Neural progenitor cell (in vitro differentiated cells): ENCODE data around the gene ANTXRL. TPM values are rescaled to one million over a fixed set of nuclear protein-coding genes. Genes with fewer than 3 reads are reported as not detected.
"Not testable (repeated sequence)": the region's sequence is repeated elsewhere in the genome, so short reads cannot be mapped to it uniquely, and the experiment has no call there.

ENCODE experiments used
- DNase-seq: peaks from one replicate; pipeline ENCODE4 v3.0.0-alpha.2; 2016; ENCODE audit warnings: low spot score
- H2AFZ ChIP-seq: fragments of 200-600 bp; sonication (generic); replicated peaks from 2 replicates; pipeline ENCODE4 v1.6.1; 2016; ENCODE audit warnings: antibody characterized with exemption
- H3F3A ChIP-seq: fragments of 200-600 bp; sonication (generic); 2 replicates; pipeline ENCODE4 v1.6.1; 2016; ENCODE audit warnings: antibody characterized with exemption, low read depth
- H3K27ac ChIP-seq: fragments of 200-600 bp; sonication (generic); 2 replicates; pipeline ENCODE4 v1.5.1; 2016; ENCODE audit warnings: mild to moderate bottlenecking
- H3K27me3 ChIP-seq: fragments of 200-600 bp; sonication (generic); 2 replicates; pipeline ENCODE4 v1.6.1; 2016; ENCODE audit warnings: mild to moderate bottlenecking, moderate library complexity
- H3K36me3 ChIP-seq: fragments of 200-600 bp; sonication (generic); 2 replicates; pipeline ENCODE4 v1.5.1; 2016
- H3K4me1 ChIP-seq: fragments of 200-600 bp; sonication (generic); 2 replicates; pipeline ENCODE4 v1.6.1; 2016; ENCODE audit warnings: mixed run types
- H3K4me2 ChIP-seq: fragments of 200-600 bp; sonication (generic); 2 replicates; pipeline ENCODE4 v1.6.1; 2016
- H3K4me3 ChIP-seq: fragments of 200-600 bp; sonication (generic); 2 replicates; pipeline ENCODE4 v1.5.1; 2016
- H3K79me2 ChIP-seq: fragments of 200-600 bp; sonication (generic); 2 replicates; pipeline ENCODE4 v1.6.1; 2016; ENCODE audit warnings: low read depth
- H3K9ac ChIP-seq: fragments of 200-600 bp; sonication (generic); 2 replicates; pipeline ENCODE4 v1.6.1; 2016
- H3K9me3 ChIP-seq: fragments of 200-600 bp; sonication (generic); 2 replicates; pipeline ENCODE4 v1.5.1; 2016; ENCODE audit warnings: low read depth
- H4K20me1 ChIP-seq: fragments of 200-600 bp; sonication (generic); 2 replicates; pipeline ENCODE4 v1.6.1; 2016; ENCODE audit warnings: low read depth
- H3K27ac Mint-ChIP-seq: 3 replicates; pipeline ENCODE4 v1.8.0; 2021; ENCODE audit warnings: mixed read lengths
- H3K27me3 Mint-ChIP-seq: 2 replicates; pipeline ENCODE4 v1.8.0; 2022; ENCODE audit warnings: low read depth, mild to moderate bottlenecking, inconsistent platforms, moderate library complexity, mixed read lengths; ENCODE audit not compliant: insufficient read depth
- H3K36me3 Mint-ChIP-seq: 3 replicates; pipeline ENCODE4 v1.8.0; 2021; ENCODE audit warnings: mixed read lengths
- H3K4me1 Mint-ChIP-seq: 3 replicates; pipeline ENCODE4 v1.8.0; 2021; ENCODE audit warnings: mixed read lengths
- H3K4me3 Mint-ChIP-seq: 3 replicates; pipeline ENCODE4 v1.8.0; 2021; ENCODE audit warnings: mild to moderate bottlenecking, moderate library complexity, mixed read lengths
- H3K9me3 Mint-ChIP-seq: 3 replicates; pipeline ENCODE4 v1.8.0; 2020; ENCODE audit warnings: mixed read lengths
- CTCF ChIP-seq: fragments of 200-600 bp; sonication (generic); IDR thresholded peaks from 2 replicates; pipeline ENCODE4 v1.5.1; 2017; ENCODE audit warnings: antibody characterized with exemption, mild to moderate bottlenecking
- EZH2 ChIP-seq: fragments of 200-600 bp; sonication (generic); IDR thresholded peaks from 2 replicates; pipeline ENCODE4 v1.6.1; 2017; ENCODE audit warnings: antibody characterized with exemption, mild to moderate bottlenecking, moderate library complexity
- EZH2phosphoT487 ChIP-seq: fragments of 200-600 bp; sonication (generic); IDR thresholded peaks from 2 replicates; pipeline ENCODE4 v1.6.1; 2017; ENCODE audit warnings: antibody characterized with exemption
- total RNA-seq: library from RNA; depleted of rRNA; stranded (reverse); fragments of >200 nt; gene quantifications from 2 replicates; pipeline ENCODE4 v1.2.3, GENCODE V29; 2015; ENCODE audit warnings: low replicate concordance

The ANTXRL gene
- total RNA-seq, 1 donor from 2014 or later, result not detected

- peak; percentile 42 for DNase-seq
- H3F3A ChIP-seq, result no peaks in the 10 kb centered on the region
- Mint-ChIP-seq H3K27me3 (peaks cover 13% of the 10 kb centered on the region), H3K4me3 (no peak overlapping the region), H3K27ac (no peak overlapping the region), H3K36me3 (no peaks in the 10 kb centered on the region), H3K9me3 (no peaks in the 10 kb centered on the region), H3K4me1 (no peaks in the 10 kb centered on the region)
- no peaks in the 10 kb centered on the region for H3K9me3 ChIP-seq
- H3K79me2 ChIP-seq, result no peaks in the 10 kb centered on the region
- H4K20me1 ChIP-seq, result no peaks in the 10 kb centered on the region
- TF ChIP-seq EZH2 (no peak), CTCF (peak; percentile 43)
- H3K27me3 ChIP-seq, result peaks cover 6% of the 10 kb centered on the region
- H3K4me3 ChIP-seq, result no peak overlapping the region
- H3K36me3 ChIP-seq, result no peaks in the 10 kb centered on the region
- no peak overlapping the region for H3K27ac ChIP-seq
- H3K4me1 ChIP-seq, result no peaks in the 10 kb centered on the region
- no peak overlapping the region for H3K4me2 ChIP-seq
- H3K9ac ChIP-seq, result no peak overlapping the region
- no peak overlapping the region for H2AFZ ChIP-seq
Observed at GRCh38 chr10:46273506-46274477, 13.0 kb upstream of the ANTXRL start.

GRCh38 chr10:46277840-46278239 lies 9.0 kb upstream of the ANTXRL start:
- Histone ChIP-seq H3K9ac (no peak overlapping the region), H3K79me2 (no peaks in the 10 kb centered on the region), H2AFZ (no peak overlapping the region), H3K9me3 (no peaks in the 10 kb centered on the region), H3K4me2 (no peak overlapping the region), H3K36me3 (no peaks in the 10 kb centered on the region), H3K27me3 (peaks cover 46% of the 10 kb centered on the region), H3K4me3 (no peak overlapping the region), H3K27ac (no peak overlapping the region), H3F3A (no peaks in the 10 kb centered on the region), H3K4me1 (peaks cover 5% of the 10 kb centered on the region), H4K20me1 (peaks cover 6% of the 10 kb centered on the region)
- H3K27ac Mint-ChIP-seq, result no peak overlapping the region
- no peak overlapping the region for H3K4me3 Mint-ChIP-seq
- H3K9me3 Mint-ChIP-seq, result no peaks in the 10 kb centered on the region
- TF ChIP-seq EZH2, result no peak
- TF ChIP-seq CTCF, result no peak
- no peak for DNase-seq
- peaks cover 19% of the 10 kb centered on the region for H3K27me3 Mint-ChIP-seq
- no peaks in the 10 kb centered on the region for H3K36me3 Mint-ChIP-seq
- H3K4me1 Mint-ChIP-seq, result no peaks in the 10 kb centered on the region

DNA sequence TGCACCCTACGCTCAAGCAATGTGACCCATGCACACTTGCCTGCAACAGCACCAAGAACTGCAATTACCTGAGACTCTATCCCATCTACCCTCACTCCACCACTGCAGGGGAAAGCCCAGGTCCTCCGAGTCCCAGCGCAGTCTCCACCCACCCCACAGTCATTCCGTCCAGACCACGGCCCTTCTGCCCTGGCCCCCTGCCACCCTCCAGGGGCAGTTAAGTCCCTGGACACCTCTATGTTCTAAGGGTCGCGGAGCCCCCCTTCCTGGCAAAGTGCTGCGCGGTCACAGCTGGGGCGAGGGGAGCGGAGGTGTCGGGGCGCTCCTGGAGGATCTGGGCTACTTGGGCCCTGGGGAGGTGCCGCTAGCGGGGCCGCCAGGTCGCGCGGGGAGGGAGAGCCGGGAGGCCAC lies 4.4 kb upstream of the ANTXRL start:
- not testable (repeated sequence) for H3K36me3 Mint-ChIP-seq, H3K27ac Mint-ChIP-seq, H3F3A ChIP-seq, H3K79me2 ChIP-seq, H3K36me3 ChIP-seq, H3K9me3 ChIP-seq, DNase-seq, H2AFZ ChIP-seq, H3K27ac ChIP-seq, H3K9ac ChIP-seq, H3K4me1 ChIP-seq, H3K9me3 Mint-ChIP-seq
- Mint-ChIP-seq H3K4me3 (peak overlapping the region; percentile 76), H3K4me1 (peaks cover 11% of the 10 kb centered on the region), H3K27me3 (peaks cover 27% of the 10 kb centered on the region)
- Histone ChIP-seq H4K20me1 (peaks cover 20% of the 10 kb centered on the region), H3K4me3 (peak overlapping the region; percentile 43), H3K4me2 (peak overlapping the region; percentile 73), H3K27me3 (peaks cover 83% of the 10 kb centered on the region)
- TF ChIP-seq EZH2phosphoT487 (peak; percentile 75), EZH2 (peak; percentile 81)
